ENCODE data around the gene SHKBP1. TPM values are rescaled to one million over a fixed set of nuclear protein-coding genes. Genes with fewer than 3 reads are reported as not detected.

Gene SHKBP1
- total RNA-seq, 1 donor from 2014 or later, result 15.7 TPM

GRCh38 chr19:40608957-40609356, 32.3 kb downstream of the SHKBP1 start:
- DNase-seq, result no peak

GRCh38 chr19:40609561-40610395, 33.1 kb downstream of the SHKBP1 start:
- intact Hi-C loops (cut with DNase I), result no loop called here
- ATAC-seq (ENCODE audit: poor library complexity), result peak; percentile 58

More at GRCh38 chr19:40608957-40609356, 32.3 kb downstream of the SHKBP1 start:
- intact Hi-C loops (cut with DNase I), result no loop called here
- no peak for ATAC-seq (ENCODE audit: poor library complexity)

GRCh38 chr19:40610396-40611064, 33.9 kb downstream of the SHKBP1 start:
- intact Hi-C loops (cut with DNase I), result no loop called here
- ATAC-seq (ENCODE audit: poor library complexity) (peak; percentile 18), DNase-seq (peak; percentile 82)

More at GRCh38 chr19:40609561-40610395, 33.1 kb downstream of the SHKBP1 start:
- peak; percentile 94 for DNase-seq

GRCh38 chr19:40611096-40611495, 34.4 kb downstream of the SHKBP1 start:
- no peak for ATAC-seq (ENCODE audit: poor library complexity)
- intact Hi-C loops (cut with DNase I), result no loop called here
- no peak for DNase-seq

- intact Hi-C loops (cut with DNase I), result no loop called here
- ATAC-seq (ENCODE audit: poor library complexity), result no peak
- no peak for DNase-seq
Observed at GRCh38 chr19:40611900-40612698, 35.4 kb downstream of the SHKBP1 start.

- peak; percentile 80 for DNase-seq
Observed at GRCh38 chr19:40612831-40613689, 36.4 kb downstream of the SHKBP1 start.

GRCh38 chr19:40613690-40614621, 37.3 kb downstream of the SHKBP1 start:
- peak; percentile 70 for ATAC-seq (ENCODE audit: poor library complexity)
- intact Hi-C loops (cut with DNase I), result no loop called here
- peak; percentile 90 for DNase-seq

More at GRCh38 chr19:40612831-40613689, 36.4 kb downstream of the SHKBP1 start:
- ATAC-seq (ENCODE audit: poor library complexity), result no peak
- intact Hi-C loops (cut with DNase I), result no loop called here

- ATAC-seq (ENCODE audit: poor library complexity) (peak; percentile 67), DNase-seq (peak; percentile 92)
- intact Hi-C loops (cut with DNase I), result no loop called here
Observed at GRCh38 chr19:40614622-40615411, 38.1 kb downstream of the SHKBP1 start.

GRCh38 chr19:40616178-40616577, 39.5 kb downstream of the SHKBP1 start:
- ATAC-seq (ENCODE audit: poor library complexity) (no peak), DNase-seq (no peak)
- intact Hi-C loops (cut with DNase I), result no loop called here

GRCh38 chr19:40616941-40617340, 40.3 kb downstream of the SHKBP1 start:
- ATAC-seq (ENCODE audit: poor library complexity), result no peak
- no peak for DNase-seq
- intact Hi-C loops (cut with DNase I), result no loop called here

GRCh38 chr19:40617961-40618360, 41.3 kb downstream of the SHKBP1 start:
- intact Hi-C loops (cut with DNase I), result no loop called here
- no peak for DNase-seq
- ATAC-seq (ENCODE audit: poor library complexity), result no peak

- DNase-seq (no peak), ATAC-seq (ENCODE audit: poor library complexity) (peak; percentile 67)
- intact Hi-C loops (cut with DNase I), result no loop called here
Observed at GRCh38 chr19:40619333-40620160, 42.9 kb downstream of the SHKBP1 start.

GRCh38 chr19:40620161-40620485, 43.5 kb downstream of the SHKBP1 start:
- intact Hi-C loops (cut with DNase I), result no loop called here
- no peak for ATAC-seq (ENCODE audit: poor library complexity)
- DNase-seq, result no peak

- ATAC-seq (ENCODE audit: poor library complexity), result no peak
- intact Hi-C loops (cut with DNase I), result no loop called here
- DNase-seq, result no peak
Observed at GRCh38 chr19:40621283-40621682, 44.6 kb downstream of the SHKBP1 start.

GRCh38 chr19:40621966-40622772, 45.5 kb downstream of the SHKBP1 start:
- intact Hi-C loops (cut with DNase I), result no loop called here
- DNase-seq (no peak), ATAC-seq (ENCODE audit: poor library complexity) (no peak)

Measured in Right ventricle myocardium superior (tissue), 1 donor.